Breast epithelium (tissue), 4 donors: ENCODE data around the gene TRIM5. TPM values are rescaled to one million over a fixed set of nuclear protein-coding genes. Genes with fewer than 3 reads are reported as not detected.
A peak's percentile ranks its signal among the peaks of the same experiment; 100 is the strongest.
"Not testable (repeated sequence)": the region's sequence is repeated elsewhere in the genome, so short reads cannot be mapped to it uniquely, and the experiment has no call there.

Experiments used
- DNase-seq, 2 donors: peaks; one replicate each; pipeline ENCODE4 v3.0.0-alpha.2; 2019; ENCODE audit warnings: low spot score in 2 of 2
- H3K27ac ChIP-seq, 2 donors: fragments of 200-600 bp; sonication (generic) in 1 of 2; one replicate each; pipeline ENCODE4 v1.5.1; 2016 to 2019; ENCODE audit warnings: mild to moderate bottlenecking in 1 of 2
- H3K27me3 ChIP-seq, 2 donors: fragments of 200-600 bp; sonication (generic) in 1 of 2; one replicate each; pipeline versions ENCODE4 v1.5.1 to v1.6.0; 2017 to 2019; ENCODE audit warnings: control low read depth in 1 of 2, mild to moderate bottlenecking in 1 of 2
- H3K36me3 ChIP-seq: fragments of 200-600 bp; one replicate; pipeline ENCODE4 v1.5.1; 2019
- H3K4me1 ChIP-seq, 2 donors: fragments of 200-600 bp; sonication (generic); one replicate each; pipeline ENCODE4 v1.5.1; 2016 to 2019; ENCODE audit warnings: control low read depth in 1 of 2
- H3K4me3 ChIP-seq, 3 donors: fragments of 200-600 bp; sonication (generic); 1 replicate in 2 of 3; 2 replicates in 1 of 3; pipeline ENCODE4 v1.5.1; 2016 to 2019; ENCODE audit warnings: mild to moderate bottlenecking in 3 of 3, moderate library complexity in 2 of 3
- H3K9me3 ChIP-seq, 2 donors: fragments of 200-600 bp; sonication (generic) in 1 of 2; one replicate each; pipeline ENCODE4 v1.5.1; 2016 to 2019; ENCODE audit warnings: control low read depth in 1 of 2
- CTCF ChIP-seq, 3 donors: fragments of 450-650 bp; IDR thresholded peaks; one replicate each; pipeline ENCODE4 v1.5.1; 2016 to 2017; ENCODE audit warnings: antibody characterized with exemption in 3 of 3, mild to moderate bottlenecking in 3 of 3, moderate library complexity in 3 of 3
- POLR2A ChIP-seq: fragments of 450-650 bp; IDR thresholded peaks from one replicate; pipeline ENCODE4 v1.6.1; 2016; ENCODE audit warnings: antibody characterized with exemption, mild to moderate bottlenecking, moderate library complexity
- POLR2AphosphoS5 ChIP-seq, 3 donors: sonication (generic); formaldehyde crosslinking; IDR thresholded peaks; one replicate each; pipeline ENCODE4 v1.6.1; 2017; ENCODE audit warnings: antibody characterized with exemption in 3 of 3
- intact Hi-C: fragments of 100-400 bp; cut with DNase I; formaldehyde crosslinking; loops from one replicate; pipeline ENCODE4 v1.15.1; 2023; ENCODE audit warnings: low total_unique reads
- total RNA-seq, 3 donors: library from RNA; depleted of rRNA; stranded (reverse); fragments of >200 nt; gene quantifications; one replicate each; pipeline ENCODE4 v1.1.0, GENCODE V29; 2016

TRIM5 gene
- total RNA-seq, 3 donors from 2014 or later: 17.1 to 34.4 (median 28.5) TPM

DNA sequence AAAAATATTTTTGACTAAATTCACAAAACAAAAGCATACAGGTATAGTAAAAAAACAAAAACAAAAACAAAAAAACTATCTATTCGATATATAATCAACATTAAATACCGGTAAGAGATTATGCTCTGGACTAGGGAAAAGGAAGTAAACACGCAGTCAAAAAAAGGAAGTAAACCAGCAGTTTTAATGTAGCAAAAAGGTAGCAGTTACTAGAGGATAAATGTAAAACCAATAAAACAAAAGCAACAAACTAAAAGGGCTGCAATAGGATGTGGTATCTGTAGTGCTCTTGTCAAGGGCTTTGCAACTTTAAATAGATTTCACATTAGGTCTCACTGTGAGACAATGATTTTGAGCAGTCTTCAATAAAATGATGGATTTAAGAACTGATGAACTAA lies 7.1 kb upstream of the TRIM5 start:
- intact Hi-C loops: no loop called here
- no peak for DNase-seq
- no peaks in the 10 kb centered on the region for H3K4me1 ChIP-seq
- TF ChIP-seq CTCF (IDR thresholded peaks at IDR 0.05) (no peak), POLR2AphosphoS5 (IDR thresholded peaks at IDR 0.05) (no peak), POLR2A (no peak)
- no peaks in the 10 kb centered on the region for H3K36me3 ChIP-seq
- peak overlapping the region in 1 of 2 donors; percentile 88 for H3K27ac ChIP-seq
- no peaks in the 10 kb centered on the region for H3K9me3 ChIP-seq
- H3K4me3 ChIP-seq: peak overlapping the region in 2 of 3 donors; percentile 49 to 64
- H3K27me3 ChIP-seq: no peaks in the 10 kb centered on the region

- intact Hi-C loops, DNase-seq, H3K9me3 ChIP-seq, H3K4me1 ChIP-seq, H3K36me3 ChIP-seq, H3K27me3 ChIP-seq: not testable (repeated sequence)
- Histone ChIP-seq H3K4me3 (peak overlapping the region; percentile 49 to 64 (median 50)), H3K27ac (peak overlapping the region; percentile 88 to 91)
Measured at GRCh38 chr11:5691238-5691963, 6.5 kb upstream of the TRIM5 start.

DNA sequence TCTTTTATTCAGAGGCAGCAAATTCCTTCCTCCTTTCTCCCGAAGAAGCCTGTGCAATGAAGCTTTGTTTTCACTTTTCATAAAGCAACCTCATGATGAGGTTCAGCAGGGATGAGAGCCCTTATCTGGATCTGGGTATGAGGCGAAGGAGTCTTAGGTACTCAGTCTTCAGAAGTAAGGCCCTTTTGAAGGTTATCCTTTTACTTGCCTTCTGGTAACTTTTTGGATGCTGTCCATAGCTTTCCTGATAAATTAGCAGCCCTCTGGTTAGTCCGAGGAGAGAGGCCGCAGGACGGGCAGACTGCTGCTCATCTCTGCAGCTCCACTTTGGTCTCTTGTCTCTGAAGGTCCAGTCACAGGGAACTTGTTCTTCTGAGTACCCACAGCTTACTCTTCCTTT lies 5.9 kb upstream of the TRIM5 start:
- no peak for TF ChIP-seq CTCF (IDR thresholded peaks at IDR 0.05)
- TF ChIP-seq POLR2A: no peak
- TF ChIP-seq POLR2AphosphoS5 (IDR thresholded peaks at IDR 0.05): no peak
- intact Hi-C loops: no loop called here
- H3K4me3 ChIP-seq: peak overlapping the region; percentile 49 to 64 (median 50)
- H3K9me3 ChIP-seq: no peaks in the 10 kb centered on the region
- H3K36me3 ChIP-seq: no peaks in the 10 kb centered on the region
- DNase-seq: no peak
- H3K27ac ChIP-seq: peak overlapping the region; percentile 88 to 91
- H3K27me3 ChIP-seq: no peaks in the 10 kb centered on the region
- H3K4me1 ChIP-seq: no peaks in the 10 kb centered on the region

- H3K4me1 ChIP-seq: no peaks in the 10 kb centered on the region
- no peak for DNase-seq
- H3K27ac ChIP-seq: peak overlapping the region; percentile 88 to 91
- peak overlapping the region; percentile 49 to 64 (median 50) for H3K4me3 ChIP-seq
- H3K27me3 ChIP-seq: no peaks in the 10 kb centered on the region
- intact Hi-C loops: no loop called here
- TF ChIP-seq CTCF (IDR thresholded peaks at IDR 0.05): no peak
- TF ChIP-seq POLR2A: no peak
- no peak for TF ChIP-seq POLR2AphosphoS5 (IDR thresholded peaks at IDR 0.05)
- H3K9me3 ChIP-seq: no peaks in the 10 kb centered on the region
- H3K36me3 ChIP-seq: no peaks in the 10 kb centered on the region
Measured at GRCh38 chr11:5690216-5690615, 5.3 kb upstream of the TRIM5 start.

DNA sequence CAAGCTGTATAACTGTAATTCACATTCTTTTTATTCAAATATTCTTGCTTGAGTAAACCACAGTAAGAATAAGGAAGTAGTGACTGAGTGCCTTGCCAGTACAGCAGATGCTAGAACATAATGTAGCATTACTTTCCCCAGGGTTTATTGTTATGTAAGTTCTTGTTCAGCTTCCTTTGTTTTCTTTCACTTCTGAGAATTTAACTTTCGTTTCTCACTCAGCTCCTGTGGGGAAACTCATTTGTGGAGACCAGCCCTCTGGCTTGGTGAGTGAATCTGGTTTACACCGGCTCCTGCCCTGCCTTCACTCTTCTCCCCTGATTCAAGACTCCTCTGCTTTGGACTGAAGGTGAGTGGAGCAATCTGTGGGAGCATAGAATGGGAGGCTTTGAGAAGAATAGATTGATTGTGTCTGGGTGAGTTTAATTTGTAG lies 4.7 kb upstream of the TRIM5 start, which contains the start of gene TRIM22:
TRIM22 (plus strand) TSS at position 240 of the 433 bp plus-strand sequence. CDS start 6,443 bp downstream, outside the sequence.
- Histone ChIP-seq H3K9me3 (no peaks in the 10 kb centered on the region), H3K36me3 (no peaks in the 10 kb centered on the region), H3K4me1 (no peaks in the 10 kb centered on the region), H3K27me3 (no peaks in the 10 kb centered on the region), H3K27ac (peak within 1 kb of the TSS; percentile 88 to 91), H3K4me3 (peak within 1 kb of the TSS; percentile 49 to 64 (median 50))
- TF ChIP-seq CTCF (IDR thresholded peaks at IDR 0.05) (no peak), POLR2A (no peak), POLR2AphosphoS5 (IDR thresholded peaks at IDR 0.05) (peak in 1 of 3 donors; percentile 22)
- intact Hi-C loops: no loop called here
- peak in 1 of 2 donors; percentile 51 for DNase-seq
